ENCODE data around the gene LRRC8D.

Gene LRRC8D

GRCh38 chr1:89799495-89799894 lies 21.3 kb upstream of the LRRC8D start:
- TF ChIP-seq CTCF (IDR thresholded peaks at IDR 0.05; ENCODE audit: insufficient read depth, low read length, poor library complexity, severe bottlenecking): no peak
- H3K27me3 ChIP-seq (replicated peaks; ENCODE audit: control insufficient read depth, insufficient read depth, low read length): no peaks in the 10 kb centered on the region
- DNase-seq (ENCODE audit: extremely low read depth, insufficient read length): no peak
- H3K36me3 ChIP-seq (ENCODE audit: control insufficient read depth, insufficient read depth, low read length): no peaks in the 10 kb centered on the region
- H3K4me3 ChIP-seq (replicated peaks; ENCODE audit: low read depth, low read length): no peak overlapping the region

- TF ChIP-seq CTCF (IDR thresholded peaks at IDR 0.05; ENCODE audit: insufficient read depth, low read length, poor library complexity, severe bottlenecking): no peak
- Histone ChIP-seq H3K36me3 (ENCODE audit: control insufficient read depth, insufficient read depth, low read length) (no peaks in the 10 kb centered on the region), H3K4me3 (replicated peaks; ENCODE audit: low read depth, low read length) (no peak overlapping the region), H3K27me3 (replicated peaks; ENCODE audit: control insufficient read depth, insufficient read depth, low read length) (no peaks in the 10 kb centered on the region)
- DNase-seq (ENCODE audit: extremely low read depth, insufficient read length): no peak
Measured at GRCh38 chr1:89800022-89800655, 20.7 kb upstream of the LRRC8D start.

- Histone ChIP-seq H3K27me3 (replicated peaks; ENCODE audit: control insufficient read depth, insufficient read depth, low read length) (no peaks in the 10 kb centered on the region), H3K36me3 (ENCODE audit: control insufficient read depth, insufficient read depth, low read length) (no peaks in the 10 kb centered on the region), H3K4me3 (replicated peaks; ENCODE audit: low read depth, low read length) (no peak overlapping the region)
- TF ChIP-seq CTCF (IDR thresholded peaks at IDR 0.05; ENCODE audit: insufficient read depth, low read length, poor library complexity, severe bottlenecking): no peak
- DNase-seq (ENCODE audit: extremely low read depth, insufficient read length): no peak
Measured at GRCh38 chr1:89800718-89801117, 20.1 kb upstream of the LRRC8D start.

GRCh38 chr1:89802051-89802450 lies 18.8 kb upstream of the LRRC8D start:
- Histone ChIP-seq H3K4me3 (replicated peaks; ENCODE audit: low read depth, low read length) (no peak overlapping the region), H3K27me3 (replicated peaks; ENCODE audit: control insufficient read depth, insufficient read depth, low read length) (no peaks in the 10 kb centered on the region), H3K36me3 (ENCODE audit: control insufficient read depth, insufficient read depth, low read length) (no peaks in the 10 kb centered on the region)
- no peak for TF ChIP-seq CTCF (IDR thresholded peaks at IDR 0.05; ENCODE audit: insufficient read depth, low read length, poor library complexity, severe bottlenecking)
- no peak for DNase-seq (ENCODE audit: extremely low read depth, insufficient read length)

- TF ChIP-seq CTCF (IDR thresholded peaks at IDR 0.05; ENCODE audit: insufficient read depth, low read length, poor library complexity, severe bottlenecking): no peak
- Histone ChIP-seq H3K36me3 (ENCODE audit: control insufficient read depth, insufficient read depth, low read length) (no peaks in the 10 kb centered on the region), H3K4me3 (replicated peaks; ENCODE audit: low read depth, low read length) (no peak overlapping the region), H3K27me3 (replicated peaks; ENCODE audit: control insufficient read depth, insufficient read depth, low read length) (no peaks in the 10 kb centered on the region)
- no peak for DNase-seq (ENCODE audit: extremely low read depth, insufficient read length)
Measured at GRCh38 chr1:89802841-89803240, 18.0 kb upstream of the LRRC8D start.
